Transverse colon (tissue), 3 donors: ENCODE data around the gene CCDC88A.

Experiments
- CTCF ChIP-seq, 5 experiments: fragments of 200-600 bp in 3 of 5; fragments of 450-650 bp in 2 of 5; sonication (generic) in 3 of 5; IDR thresholded peaks; 1 replicate in 2 of 5; 2 replicates in 3 of 5; pipeline ENCODE4 v1.5.1; 2016 to 2017; ENCODE audit warnings: antibody characterized with exemption in 5 of 5, inconsistent platforms in 3 of 5, mild to moderate bottlenecking in 2 of 5, moderate library complexity in 1 of 5
- POLR2A ChIP-seq: fragments of 450-650 bp; IDR thresholded peaks from one replicate; pipeline ENCODE4 v1.6.1; 2016; ENCODE audit warnings: antibody characterized with exemption, mild to moderate bottlenecking, moderate library complexity

GRCh38 chr2:55247025-55247424 is 172.6 kb downstream of the CCDC88A start:
- TF ChIP-seq CTCF (IDR thresholded peaks at IDR 0.05) = no peak
- TF ChIP-seq POLR2A = no peak
